HG02798 (cell line): Measurements from ENCODE around the gene CHIT1.

ENCODE experiments used
- ATAC-seq: cut with Tn5 transposase; IDR thresholded peaks from one replicate; pipeline ENCODE4 v1.9.1; 2021; ENCODE audit warnings: mild to moderate bottlenecking; ENCODE audit not compliant: unreplicated experiment, poor library complexity

CHIT1 gene

GRCh38 chr1:203177470-203178039 lies 51.9 kb downstream of the CHIT1 start:
- no peak for ATAC-seq

GRCh38 chr1:203177036-203177405 lies 52.5 kb downstream of the CHIT1 start:
- ATAC-seq: no peak

DNA sequence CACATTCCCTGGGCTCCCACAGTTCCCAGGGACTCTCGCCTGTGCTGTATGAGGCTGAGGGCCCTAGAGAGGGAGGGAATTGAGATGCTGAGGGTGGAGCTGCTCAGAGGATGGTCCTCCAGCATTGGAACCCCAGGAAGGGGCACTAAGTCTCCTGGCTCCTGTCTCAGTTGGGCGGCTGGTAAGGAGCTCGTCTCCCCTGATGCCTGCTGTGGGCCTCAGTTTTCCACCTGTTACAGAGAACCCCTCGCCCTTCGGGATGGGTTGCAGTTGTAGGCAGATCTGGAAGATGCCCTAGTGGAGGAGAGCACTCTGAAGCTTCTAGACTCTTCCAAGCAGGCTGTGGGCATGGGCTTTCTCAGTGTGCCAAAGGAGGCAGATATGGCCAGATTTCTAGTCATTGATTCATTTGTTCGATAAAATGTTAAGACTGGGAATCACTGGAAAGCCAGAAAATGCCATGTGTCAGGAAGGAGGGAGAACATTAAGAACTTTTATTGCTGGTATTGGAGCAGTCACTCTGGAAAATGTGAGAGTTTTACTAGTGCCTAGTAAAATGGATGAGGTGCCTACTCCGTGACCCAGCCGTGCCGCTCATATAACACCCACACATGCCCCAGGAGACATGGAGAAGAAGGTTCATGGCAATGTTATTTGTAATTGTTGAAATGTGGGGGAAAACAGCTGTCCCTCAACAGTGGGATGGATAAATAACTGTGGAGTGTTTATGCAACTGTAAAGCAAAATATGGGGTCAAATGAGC lies 53.0 kb downstream of the CHIT1 start:
- no peak for ATAC-seq

DNA sequence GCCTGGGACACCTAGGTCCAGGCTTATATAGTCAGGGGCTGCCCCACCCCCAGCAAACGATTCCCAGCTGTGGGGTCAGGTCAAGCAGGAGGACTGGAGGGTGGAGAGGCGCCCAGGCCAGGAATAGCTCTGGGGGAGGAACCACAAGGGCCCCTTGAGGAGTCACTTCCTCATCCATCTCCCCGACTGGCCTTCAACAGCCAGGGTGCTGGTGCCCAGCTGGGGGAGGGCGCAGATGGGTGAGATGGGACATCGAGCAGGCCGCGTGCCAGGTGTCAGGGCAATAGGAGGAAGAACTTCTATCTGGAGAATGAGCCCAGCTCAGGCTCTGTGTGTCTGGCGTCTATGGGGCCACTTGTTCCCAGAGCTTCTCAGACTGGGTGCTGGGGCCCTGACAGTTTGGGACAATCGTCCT lies 53.6 kb downstream of the CHIT1 start:
- ATAC-seq: no peak

GRCh38 chr1:203175237-203175826 lies 54.1 kb downstream of the CHIT1 start, which contains the start of gene MYBPH:
Gene MYBPH, minus strand, starts transcription at chr1:203175826. Its CDS starts 71 bp downstream, at chr1:203175755.
- ATAC-seq: no peak

GRCh38 chr1:203174324-203174985 lies 55.0 kb downstream of the CHIT1 start:
- no peak for ATAC-seq

GRCh38 chr1:203173566-203173965 lies 55.9 kb downstream of the CHIT1 start:
- peak; percentile 81 for ATAC-seq

- no peak for ATAC-seq
Observed at GRCh38 chr1:203173011-203173555, 56.4 kb downstream of the CHIT1 start.

GRCh38 chr1:203172184-203173010 lies 57.1 kb downstream of the CHIT1 start:
- ATAC-seq: no peak

GRCh38 chr1:203171341-203172183 lies 57.9 kb downstream of the CHIT1 start:
- no peak for ATAC-seq

DNA sequence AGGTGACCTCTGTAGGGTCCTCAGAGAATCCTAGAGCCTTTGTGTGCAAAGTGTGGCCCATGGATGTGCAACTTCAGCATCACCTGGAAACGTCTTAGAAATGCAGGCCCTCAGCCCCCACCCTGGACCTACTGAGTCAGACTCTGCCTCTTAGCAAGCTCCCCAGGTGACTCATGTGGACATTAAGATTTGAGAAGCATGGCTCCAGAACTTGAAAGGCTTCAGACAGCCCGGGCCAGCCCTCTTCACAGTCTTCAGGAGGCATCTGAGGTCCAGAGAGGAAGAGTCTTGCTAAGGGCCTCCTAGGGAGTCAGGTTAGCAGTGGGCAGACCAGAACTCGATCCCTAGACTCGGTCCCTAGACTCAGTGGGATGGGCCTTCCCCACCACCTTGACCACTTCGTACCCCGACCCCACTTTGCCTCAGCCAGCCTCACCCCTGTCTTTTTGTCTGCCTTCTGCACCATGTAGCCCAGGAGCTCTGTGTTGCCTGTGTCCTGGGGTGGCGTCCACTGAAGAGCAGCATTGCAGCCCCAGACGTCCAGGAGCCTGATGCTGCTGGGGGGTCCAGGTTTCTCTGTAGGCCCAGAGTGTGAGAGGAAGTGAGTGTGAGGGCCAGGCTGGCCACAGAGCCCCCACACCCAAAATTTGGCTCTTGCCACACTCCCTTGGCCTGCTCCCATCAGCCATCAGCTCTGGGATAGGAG lies 58.7 kb downstream of the CHIT1 start:
- ATAC-seq: no peak

- no peak for ATAC-seq
Observed at GRCh38 chr1:203169770-203170520, 59.5 kb downstream of the CHIT1 start.

- no peak for ATAC-seq
Observed at GRCh38 chr1:203168991-203169390, 60.5 kb downstream of the CHIT1 start.

- ATAC-seq: no peak
Observed at GRCh38 chr1:203168256-203168786, 61.2 kb downstream of the CHIT1 start.

DNA sequence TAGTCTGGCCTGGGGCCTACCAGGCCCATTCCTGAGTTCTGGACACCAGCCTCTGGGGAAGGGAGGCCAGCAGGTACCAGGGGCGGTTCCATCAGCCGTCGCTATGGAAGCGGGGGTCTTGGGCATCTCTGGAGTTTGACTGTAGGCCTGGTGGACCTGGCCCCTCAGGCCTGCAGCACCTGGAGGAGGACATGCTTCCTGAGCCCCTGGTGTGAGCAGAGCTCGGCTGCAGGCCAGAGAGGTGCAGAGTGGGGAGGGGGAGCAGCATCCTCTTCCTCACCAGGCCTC lies 61.6 kb downstream of the CHIT1 start:
- no peak for ATAC-seq

DNA sequence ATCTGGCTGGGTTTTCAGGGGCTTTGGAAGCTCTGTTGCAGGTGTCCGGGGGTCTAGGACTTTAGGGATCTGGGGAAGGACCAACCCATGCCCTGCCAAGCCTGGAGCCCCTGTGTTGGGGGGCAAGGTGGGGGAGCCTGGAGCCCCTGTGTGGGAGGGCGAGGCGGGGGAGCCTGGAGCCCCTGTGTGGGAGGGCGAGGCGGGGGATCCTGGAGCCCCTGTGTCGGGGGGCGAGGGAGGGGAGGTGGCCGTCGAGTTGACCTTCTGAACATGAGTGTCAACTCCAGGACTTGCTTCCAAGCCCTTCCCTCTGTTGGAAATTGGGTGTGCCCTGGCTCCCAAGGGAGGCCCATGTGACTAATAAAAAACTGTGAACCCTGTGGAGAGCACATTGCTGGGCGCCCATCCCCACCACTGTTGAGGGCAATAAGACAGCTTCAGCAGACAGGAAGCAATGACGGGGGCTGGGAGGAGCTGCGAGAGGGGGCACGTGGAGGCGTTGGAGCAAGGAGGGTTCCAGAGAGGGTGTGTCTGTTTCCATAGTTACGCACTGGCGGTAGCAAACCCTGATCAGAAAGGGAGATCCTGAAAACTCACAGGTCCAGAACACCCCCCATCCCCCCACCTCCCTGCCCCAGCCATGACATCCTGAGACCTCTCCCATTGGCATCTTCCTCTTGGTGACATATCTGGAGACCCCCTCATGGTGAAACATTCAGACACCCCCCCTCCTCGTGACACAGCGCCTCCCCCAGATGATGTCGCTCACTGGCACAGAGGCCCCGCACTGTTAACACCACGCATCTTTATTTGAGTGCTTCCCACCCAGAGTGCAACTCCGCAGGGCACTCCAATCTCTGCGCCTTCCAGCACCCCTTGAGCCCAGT lies 62.2 kb downstream of the CHIT1 start:
- no peak for ATAC-seq
